Stimulated activated CD4-positive, alpha-beta T cell treated with anti-CD3 and anti-CD28 coated beads, Interleukin-4, amount 100 ng/mL, for 48 hours (primary cell): ENCODE measurements around the gene NKIRAS1.
"Not testable (repeated sequence)": the region's sequence is repeated elsewhere in the genome, so short reads cannot be mapped to it uniquely, and the experiment has no call there.

Experiments
- DNase-seq, 2 donors: peaks; one replicate each; pipeline ENCODE4 v3.0.0-alpha.2; 2020; ENCODE audit warnings: low read depth in 2 of 2

The NKIRAS1 gene

DNA sequence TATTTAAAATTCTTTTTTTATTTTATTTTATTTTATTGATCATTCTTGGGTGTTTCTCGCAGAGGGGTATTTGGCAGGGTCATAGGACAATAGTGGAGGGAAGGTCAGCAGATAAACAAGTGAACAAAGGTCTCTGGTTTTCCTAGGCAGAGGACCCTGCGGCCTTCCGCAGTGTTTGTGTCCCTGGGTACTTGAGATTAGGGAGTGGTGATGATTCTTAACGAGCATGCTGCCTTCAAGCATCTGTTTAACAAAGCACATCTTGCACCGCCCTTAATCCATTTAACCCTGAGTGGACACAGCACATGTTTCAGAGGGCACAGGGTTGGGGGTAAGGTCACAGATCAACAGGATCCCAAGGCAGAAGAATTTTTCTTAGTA lies 46.1 kb downstream of the NKIRAS1 start:
- not testable (repeated sequence) for DNase-seq

- no peak for DNase-seq
Observed at GRCh38 chr3:23869977-23870662, 46.7 kb downstream of the NKIRAS1 start.

DNA sequence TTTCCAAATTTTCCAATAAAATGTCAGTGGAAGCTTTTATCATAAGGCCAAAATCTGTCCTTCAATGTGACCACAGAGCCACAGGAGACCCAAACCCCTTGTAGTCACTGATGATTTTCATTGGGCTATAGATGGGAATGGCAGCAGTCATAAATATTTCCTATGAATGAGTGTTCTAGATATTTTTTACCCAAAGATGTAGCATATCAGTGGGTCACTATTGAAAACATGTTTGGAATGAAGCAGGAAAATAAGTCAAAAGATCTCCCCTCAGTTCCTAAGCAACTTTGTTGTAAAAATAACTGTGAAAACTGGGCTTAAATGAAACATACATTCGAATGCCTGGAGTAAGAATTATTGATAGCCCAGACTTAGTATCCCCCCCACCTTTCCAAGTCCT lies 49.0 kb downstream of the NKIRAS1 start:
- DNase-seq, result no peak

DNA sequence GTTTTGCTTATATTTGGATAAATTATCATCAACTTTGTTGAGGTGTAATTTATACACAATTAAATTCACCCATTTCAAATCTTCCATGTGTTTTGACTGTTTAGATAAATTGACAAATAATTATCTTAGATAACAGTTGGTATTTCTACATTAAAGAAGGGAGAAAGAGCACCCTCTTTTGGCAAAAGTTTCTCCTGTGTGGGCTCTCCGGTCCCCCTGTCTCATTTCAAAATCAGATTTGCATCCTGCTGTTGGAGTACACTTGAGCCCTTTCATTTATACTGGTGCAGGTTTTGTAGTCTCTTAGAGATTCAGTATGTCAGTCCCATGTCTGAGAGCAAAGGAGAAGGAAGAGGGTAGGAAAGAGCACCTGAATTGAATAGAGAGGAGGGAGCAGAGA lies 49.4 kb downstream of the NKIRAS1 start:
- no peak for DNase-seq

DNA sequence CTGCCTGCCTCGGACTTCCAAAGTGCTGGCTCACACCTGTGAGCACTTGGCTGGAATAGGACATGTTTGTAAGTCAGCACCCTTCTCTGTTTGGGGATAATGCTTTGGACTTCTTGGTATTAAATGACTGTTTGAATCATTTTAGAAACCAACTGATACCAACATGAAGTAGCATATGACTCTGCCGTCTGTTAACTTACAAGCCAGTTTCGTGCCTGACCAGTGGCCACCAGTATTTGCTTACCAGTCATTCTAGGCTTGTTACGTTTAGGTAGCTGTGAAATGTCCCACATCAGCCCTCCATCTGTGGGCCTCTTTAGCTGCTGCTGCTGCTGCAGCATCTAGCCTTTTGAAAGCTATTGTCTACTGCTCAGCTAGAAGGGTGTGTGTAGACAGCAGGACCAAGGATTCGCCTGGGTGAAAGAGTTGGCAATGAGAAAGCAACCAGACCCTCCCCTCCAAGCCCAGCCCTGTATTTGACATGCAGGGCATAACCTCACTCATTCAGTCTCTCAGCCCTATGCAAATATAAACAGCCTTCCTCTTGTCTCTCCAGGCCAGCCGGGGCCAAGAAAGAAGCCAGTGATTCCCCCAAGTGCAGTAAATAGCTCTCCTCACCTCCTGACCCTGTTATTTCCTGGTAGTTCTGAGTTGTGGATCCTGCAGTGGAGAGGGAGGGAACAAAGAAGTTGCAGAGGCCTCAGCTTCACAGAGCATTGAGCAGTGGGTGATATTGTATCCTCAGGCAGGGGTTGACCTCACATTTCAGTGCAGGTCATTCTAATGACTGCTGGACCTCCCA lies 51.0 kb downstream of the NKIRAS1 start:
- DNase-seq, result no peak

DNA sequence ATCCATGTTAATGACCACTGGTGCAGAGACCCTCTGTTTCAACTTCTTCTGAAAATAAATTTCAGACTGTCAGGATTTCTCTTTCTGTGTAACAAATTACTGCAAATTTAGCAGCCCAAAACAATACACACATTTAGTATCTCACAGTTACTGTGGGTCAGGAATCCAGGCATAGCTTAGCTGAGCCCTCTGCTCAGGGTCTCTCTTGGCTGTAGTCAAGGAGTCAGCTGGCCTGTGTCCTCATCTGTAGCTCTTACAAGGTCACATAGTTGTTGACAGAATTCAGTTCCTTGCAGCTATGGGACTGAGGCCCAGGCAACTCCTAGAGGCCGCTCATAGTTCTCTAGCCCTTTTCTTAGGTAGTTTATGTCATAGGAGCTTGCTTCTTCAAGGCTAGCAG lies 51.9 kb downstream of the NKIRAS1 start:
- DNase-seq, result no peak

DNA sequence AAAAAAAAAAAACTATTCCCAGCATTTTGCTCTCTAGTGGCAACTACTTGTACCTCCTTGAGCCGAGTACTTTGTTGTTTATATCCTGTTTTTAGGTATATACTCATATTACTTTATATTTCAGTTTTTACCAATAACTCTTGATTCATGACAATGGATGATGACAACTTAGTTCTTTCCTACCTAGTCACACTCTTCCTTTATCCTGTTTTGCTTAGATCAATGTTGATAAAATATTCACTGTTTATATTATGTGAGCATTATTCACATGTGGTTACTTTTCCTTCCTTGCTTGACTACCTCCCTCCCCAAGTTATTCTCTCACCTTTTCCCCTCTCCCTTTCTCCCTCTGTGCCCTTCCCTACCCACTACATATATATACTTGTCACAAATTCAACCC lies 53.7 kb downstream of the NKIRAS1 start:
- no peak for DNase-seq

- DNase-seq, result no peak
Observed at GRCh38 chr3:23861689-23862088, 55.1 kb downstream of the NKIRAS1 start.

- no peak for DNase-seq
Observed at GRCh38 chr3:23859839-23860382, 56.9 kb downstream of the NKIRAS1 start.

DNA sequence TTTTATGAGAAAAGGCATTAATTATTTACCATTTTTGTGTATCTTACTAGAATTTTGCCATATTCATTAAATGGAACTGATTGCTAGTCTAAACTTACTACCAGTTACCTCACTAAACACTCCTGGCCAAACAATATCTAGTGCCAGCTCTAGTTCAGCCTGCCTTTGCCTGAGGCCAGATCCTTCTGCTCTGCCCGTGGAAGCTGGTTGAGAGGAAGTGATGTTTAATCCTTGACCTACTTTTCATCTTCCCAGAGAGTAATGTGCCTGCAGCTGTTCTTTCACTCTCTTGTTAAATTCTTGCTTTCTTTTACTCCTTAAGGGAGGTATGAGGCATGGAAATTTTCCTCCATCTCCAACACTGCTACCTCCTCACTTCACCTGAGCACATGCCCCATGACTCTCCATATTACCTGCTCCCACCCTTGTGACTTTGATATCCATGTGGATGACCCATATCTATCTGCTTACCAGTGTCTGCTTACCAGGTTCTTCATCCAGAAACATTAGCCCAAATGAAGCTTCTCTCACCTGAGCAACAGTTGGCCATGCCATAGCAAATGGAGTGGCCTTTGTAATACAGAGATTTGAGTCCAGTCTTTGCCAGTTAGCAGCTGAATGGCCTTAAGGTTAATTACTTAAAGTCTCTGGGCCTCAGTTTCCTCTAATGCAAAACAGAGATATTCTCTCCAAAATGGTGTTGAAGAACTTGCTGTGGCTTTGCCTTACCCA lies 57.6 kb downstream of the NKIRAS1 start:
- DNase-seq, result no peak

DNA sequence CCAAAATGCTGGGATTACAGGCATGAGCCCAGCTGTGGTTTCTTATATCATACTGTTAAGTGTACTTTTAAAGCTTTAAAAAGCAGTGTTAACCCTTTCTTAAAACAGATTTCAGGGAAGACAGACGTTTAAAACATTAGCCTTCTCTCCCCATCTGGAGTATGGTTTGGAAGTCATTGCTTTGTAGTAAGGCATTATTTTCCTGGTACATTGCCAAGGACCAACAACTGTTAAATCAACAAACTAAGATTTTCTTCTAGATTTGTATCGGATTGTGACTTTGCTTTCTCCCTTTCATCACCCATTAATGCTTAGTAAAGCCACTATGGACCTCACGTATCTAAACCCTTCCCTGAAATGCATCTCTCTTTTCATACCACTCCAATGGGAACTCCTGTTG lies 60.5 kb downstream of the NKIRAS1 start:
- no peak for DNase-seq

DNA sequence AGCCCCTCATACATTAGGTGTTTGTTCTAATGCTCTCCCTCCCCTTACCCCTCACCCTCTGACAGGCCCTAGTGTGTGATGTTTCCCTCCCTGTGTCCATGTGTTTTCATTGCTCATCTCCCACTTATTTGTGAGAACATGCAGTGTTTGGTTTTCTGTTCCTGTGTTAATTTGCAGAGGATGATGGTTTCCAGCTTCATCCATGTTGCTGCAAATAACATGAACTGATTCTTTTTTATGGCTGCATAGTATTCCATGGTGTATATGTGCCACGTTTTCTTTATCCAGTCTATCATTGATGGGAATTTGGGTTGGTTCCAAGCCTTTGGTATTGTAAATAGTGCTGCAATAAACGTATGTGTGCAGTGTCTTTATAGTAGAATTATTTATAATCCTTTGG lies 67.3 kb downstream of the NKIRAS1 start:
- DNase-seq, result not testable (repeated sequence)

DNA sequence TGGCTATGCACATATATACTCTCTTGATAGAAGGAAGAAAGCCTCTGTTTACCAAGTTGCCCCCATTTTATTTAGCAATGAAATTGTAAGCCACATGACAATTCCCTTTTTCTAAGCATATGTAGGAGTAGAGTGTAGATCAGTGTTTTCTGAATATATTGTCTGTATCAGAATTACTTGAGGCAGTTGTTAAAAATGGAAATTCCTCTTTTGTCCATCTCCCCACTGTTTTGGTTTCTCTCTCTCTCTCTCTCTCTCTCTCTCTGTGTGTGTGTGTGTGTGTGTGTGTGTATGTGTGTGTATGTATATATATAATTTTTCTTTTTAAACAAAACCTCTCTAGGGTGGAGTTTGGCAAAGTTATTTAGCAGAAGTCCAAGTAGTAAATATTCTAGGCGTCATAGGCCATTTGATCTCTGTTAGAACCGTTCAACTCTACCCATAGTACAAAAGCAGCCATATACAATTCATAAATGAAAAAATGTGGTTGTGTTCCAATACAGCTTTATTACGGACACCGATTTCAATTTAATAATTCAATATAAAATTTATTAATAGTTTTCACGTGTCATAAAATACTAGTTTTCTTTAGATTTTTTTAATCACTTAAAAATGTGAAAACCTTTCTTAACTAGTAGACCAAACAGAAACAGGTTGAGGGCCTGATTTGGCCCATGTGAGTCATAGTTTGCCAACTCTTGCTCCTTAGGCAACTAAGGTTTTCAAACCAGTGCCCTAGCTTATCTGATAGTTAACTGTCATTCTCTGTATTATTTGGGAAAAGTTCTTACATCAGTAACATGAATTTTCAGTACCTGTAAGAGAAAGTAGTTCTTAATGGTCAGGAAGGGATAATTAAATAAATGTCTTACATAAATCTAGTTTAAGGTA lies 71.2 kb downstream of the NKIRAS1 start:
- no peak for DNase-seq

DNA sequence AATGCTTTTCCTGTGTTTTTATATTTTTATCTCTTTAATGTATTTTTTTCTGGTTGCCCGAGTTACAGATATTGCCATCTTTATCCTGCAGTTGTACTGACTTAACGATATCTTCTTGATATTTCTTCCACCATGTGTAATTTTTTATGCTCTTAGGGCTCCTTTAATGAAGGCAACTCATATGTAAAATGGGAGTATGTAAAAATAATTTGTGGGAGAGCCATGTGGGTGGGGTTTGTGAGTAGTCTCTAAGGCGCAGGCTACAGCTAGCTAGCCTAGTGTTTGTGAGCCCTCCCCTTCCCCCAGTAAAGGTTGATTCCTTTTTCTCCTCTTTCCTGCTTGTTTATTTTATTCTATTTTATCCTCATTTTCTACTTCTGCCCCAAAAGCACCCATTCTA lies 72.9 kb downstream of the NKIRAS1 start:
- no peak for DNase-seq
